Measurements from ENCODE around the gene PJVK. TPM values are rescaled to one million over a fixed set of nuclear protein-coding genes. Genes with fewer than 3 reads are reported as not detected.

The PJVK gene
- polyA plus RNA-seq, 1 donor from 2014 or later, result 5.5 TPM

- Histone ChIP-seq H4K20me1 (ENCODE audit: insufficient read depth) (no peaks in the 10 kb centered on the region), H3K27me3 (ENCODE audit: insufficient read depth, low read depth, low read length) (no peaks in the 10 kb centered on the region), H2AFZ (ENCODE audit: low read depth, low read length) (no peak overlapping the region), H3K79me2 (replicated peaks; ENCODE audit: insufficient read depth, low read length) (no peaks in the 10 kb centered on the region), H3K36me3 (ENCODE audit: insufficient read depth, low read length) (no peaks in the 10 kb centered on the region), H3K27ac (ENCODE audit: low read length) (no peak overlapping the region), H3K9me3 (ENCODE audit: low read length) (no peaks in the 10 kb centered on the region), H3K4me2 (ENCODE audit: low read length) (no peak overlapping the region), H3K9ac (ENCODE audit: low read length) (no peak overlapping the region), H3F3A (ENCODE audit: insufficient read depth, low read length, poor library complexity, severe bottlenecking) (no peaks in the 10 kb centered on the region), H3K4me3 (ENCODE audit: low read length) (no peak overlapping the region), H3K9me2 (ENCODE audit: insufficient read depth, low read length) (no peaks in the 10 kb centered on the region)
- TF ChIP-seq RAD21 (conservative IDR thresholded peaks at IDR 0.05), result no peak
- TF ChIP-seq, protein P1, sequence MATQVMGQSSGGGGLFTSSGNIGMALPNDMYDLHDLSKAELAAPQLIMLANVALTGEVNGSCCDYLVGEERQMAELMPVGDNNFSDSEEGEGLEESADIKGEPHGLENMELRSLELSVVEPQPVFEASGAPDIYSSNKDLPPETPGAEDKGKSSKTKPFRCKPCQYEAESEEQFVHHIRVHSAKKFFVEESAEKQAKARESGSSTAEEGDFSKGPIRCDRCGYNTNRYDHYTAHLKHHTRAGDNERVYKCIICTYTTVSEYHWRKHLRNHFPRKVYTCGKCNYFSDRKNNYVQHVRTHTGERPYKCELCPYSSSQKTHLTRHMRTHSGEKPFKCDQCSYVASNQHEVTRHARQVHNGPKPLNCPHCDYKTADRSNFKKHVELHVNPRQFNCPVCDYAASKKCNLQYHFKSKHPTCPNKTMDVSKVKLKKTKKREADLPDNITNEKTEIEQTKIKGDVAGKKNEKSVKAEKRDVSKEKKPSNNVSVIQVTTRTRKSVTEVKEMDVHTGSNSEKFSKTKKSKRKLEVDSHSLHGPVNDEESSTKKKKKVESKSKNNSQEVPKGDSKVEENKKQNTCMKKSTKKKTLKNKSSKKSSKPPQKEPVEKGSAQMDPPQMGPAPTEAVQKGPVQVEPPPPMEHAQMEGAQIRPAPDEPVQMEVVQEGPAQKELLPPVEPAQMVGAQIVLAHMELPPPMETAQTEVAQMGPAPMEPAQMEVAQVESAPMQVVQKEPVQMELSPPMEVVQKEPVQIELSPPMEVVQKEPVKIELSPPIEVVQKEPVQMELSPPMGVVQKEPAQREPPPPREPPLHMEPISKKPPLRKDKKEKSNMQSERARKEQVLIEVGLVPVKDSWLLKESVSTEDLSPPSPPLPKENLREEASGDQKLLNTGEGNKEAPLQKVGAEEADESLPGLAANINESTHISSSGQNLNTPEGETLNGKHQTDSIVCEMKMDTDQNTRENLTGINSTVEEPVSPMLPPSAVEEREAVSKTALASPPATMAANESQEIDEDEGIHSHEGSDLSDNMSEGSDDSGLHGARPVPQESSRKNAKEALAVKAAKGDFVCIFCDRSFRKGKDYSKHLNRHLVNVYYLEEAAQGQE (IDR thresholded peaks at IDR 0.05; ENCODE audit: borderline replicate concordance), result no peak
- no peak for TF ChIP-seq EZH2 (IDR thresholded peaks at IDR 0.05; ENCODE audit: borderline replicate concordance, insufficient read depth, low read length, poor library complexity, severe bottlenecking)
- TF ChIP-seq CTCF (IDR thresholded peaks at IDR 0.05; ENCODE audit: poor library complexity, severe bottlenecking), result no peak
- TF ChIP-seq POLR2AphosphoS5 (IDR thresholded peaks at IDR 0.05), result no peak
- TF ChIP-seq MXI1 (conservative IDR thresholded peaks at IDR 0.05; ENCODE audit: poor library complexity, severe bottlenecking), result no peak
- no peak for TF ChIP-seq SMC3 (conservative IDR thresholded peaks at IDR 0.05; ENCODE audit: poor library complexity)
- TF ChIP-seq EP300 (conservative IDR thresholded peaks at IDR 0.05; ENCODE audit: poor library complexity, severe bottlenecking), result no peak
- no peak for TF ChIP-seq TAF1 (IDR thresholded peaks at IDR 0.05; ENCODE audit: low read depth)
Measured at GRCh38 chr2:178415979-178416378, 35.2 kb upstream of the PJVK start.

GRCh38 chr2:178417916-178418315 lies 33.3 kb upstream of the PJVK start:
- H3K27me3 ChIP-seq (ENCODE audit: insufficient read depth, low read depth, low read length), result no peaks in the 10 kb centered on the region
- H2AFZ ChIP-seq (ENCODE audit: low read depth, low read length), result no peak overlapping the region
- H3K9me3 ChIP-seq (ENCODE audit: low read length), result no peaks in the 10 kb centered on the region
- H3K9ac ChIP-seq (ENCODE audit: low read length), result no peak overlapping the region
- no peak overlapping the region for H3K27ac ChIP-seq (ENCODE audit: low read length)
- TF ChIP-seq CTCF (IDR thresholded peaks at IDR 0.05; ENCODE audit: poor library complexity, severe bottlenecking) (no peak), RAD21 (conservative IDR thresholded peaks at IDR 0.05) (no peak), EP300 (conservative IDR thresholded peaks at IDR 0.05; ENCODE audit: poor library complexity, severe bottlenecking) (no peak), EZH2 (IDR thresholded peaks at IDR 0.05; ENCODE audit: borderline replicate concordance, insufficient read depth, low read length, poor library complexity, severe bottlenecking) (no peak), MXI1 (conservative IDR thresholded peaks at IDR 0.05; ENCODE audit: poor library complexity, severe bottlenecking) (no peak)
- H3F3A ChIP-seq (ENCODE audit: insufficient read depth, low read length, poor library complexity, severe bottlenecking), result no peaks in the 10 kb centered on the region
- no peaks in the 10 kb centered on the region for H4K20me1 ChIP-seq (ENCODE audit: insufficient read depth)
- no peaks in the 10 kb centered on the region for H3K9me2 ChIP-seq (ENCODE audit: insufficient read depth, low read length)
- no peaks in the 10 kb centered on the region for H3K36me3 ChIP-seq (ENCODE audit: insufficient read depth, low read length)
- no peak overlapping the region for H3K4me2 ChIP-seq (ENCODE audit: low read length)
- H3K79me2 ChIP-seq (replicated peaks; ENCODE audit: insufficient read depth, low read length), result no peaks in the 10 kb centered on the region
- H3K4me3 ChIP-seq (ENCODE audit: low read length), result no peak overlapping the region

All from neural cell (in vitro differentiated cells).